ENCODE results near the gene ANKS1B. TPM values are rescaled to one million over a fixed set of nuclear protein-coding genes. Genes with fewer than 3 reads are reported as not detected.

The ANKS1B gene
- total RNA-seq, 2 donors from 2014 or later = 1.8 to 2.0 TPM

GRCh38 chr12:99154983-99155336, 829.8 kb downstream of the ANKS1B start:
- Mint-ChIP-seq H3K27me3 (peaks cover 3% of the 10 kb centered on the region), H3K27ac (no peak overlapping the region), H3K36me3 (ENCODE audit: low read depth) (no peaks in the 10 kb centered on the region), H3K9me3 (no peaks in the 10 kb centered on the region), H3K4me1 (no peaks in the 10 kb centered on the region), H3K4me3 (no peak overlapping the region)
- ATAC-seq (replicated peaks) = no peak

- H3K4me3 Mint-ChIP-seq = no peak overlapping the region
- H3K4me1 Mint-ChIP-seq = no peaks in the 10 kb centered on the region
- no peak for ATAC-seq (replicated peaks)
- no peaks in the 10 kb centered on the region for H3K36me3 Mint-ChIP-seq (ENCODE audit: low read depth)
- H3K27me3 Mint-ChIP-seq = peaks cover 3% of the 10 kb centered on the region
- no peaks in the 10 kb centered on the region for H3K9me3 Mint-ChIP-seq
- H3K27ac Mint-ChIP-seq = no peak overlapping the region
These were observed 830.3 kb downstream of the ANKS1B start for GRCh38 chr12:99154216-99154982.

- no peak for ATAC-seq (replicated peaks)
- no peaks in the 10 kb centered on the region for H3K36me3 Mint-ChIP-seq (ENCODE audit: low read depth)
- no peaks in the 10 kb centered on the region for H3K9me3 Mint-ChIP-seq
- no peak overlapping the region for H3K4me3 Mint-ChIP-seq
- H3K27me3 Mint-ChIP-seq = peaks cover 3% of the 10 kb centered on the region
- no peaks in the 10 kb centered on the region for H3K4me1 Mint-ChIP-seq
- no peak overlapping the region for H3K27ac Mint-ChIP-seq
These were observed 831.4 kb downstream of the ANKS1B start for GRCh38 chr12:99153293-99153692.

- Mint-ChIP-seq H3K27ac (no peak overlapping the region), H3K27me3 (peaks cover 3% of the 10 kb centered on the region), H3K4me3 (no peak overlapping the region), H3K4me1 (no peaks in the 10 kb centered on the region), H3K36me3 (ENCODE audit: low read depth) (no peaks in the 10 kb centered on the region), H3K9me3 (no peaks in the 10 kb centered on the region)
- ATAC-seq (replicated peaks) = no peak
These were observed 832.4 kb downstream of the ANKS1B start for GRCh38 chr12:99152337-99152736.

- H3K9me3 Mint-ChIP-seq = no peaks in the 10 kb centered on the region
- H3K27me3 Mint-ChIP-seq = peaks cover 3% of the 10 kb centered on the region
- no peak overlapping the region for H3K27ac Mint-ChIP-seq
- no peak overlapping the region for H3K4me3 Mint-ChIP-seq
- no peaks in the 10 kb centered on the region for H3K36me3 Mint-ChIP-seq (ENCODE audit: low read depth)
- no peaks in the 10 kb centered on the region for H3K4me1 Mint-ChIP-seq
- ATAC-seq (replicated peaks) = no peak
These were observed 833.0 kb downstream of the ANKS1B start for GRCh38 chr12:99151744-99152143.

GRCh38 chr12:99147130-99147529, 837.6 kb downstream of the ANKS1B start:
- no peak for ATAC-seq (replicated peaks)
- H3K27me3 Mint-ChIP-seq = no peaks in the 10 kb centered on the region
- no peak overlapping the region for H3K4me3 Mint-ChIP-seq
- H3K36me3 Mint-ChIP-seq (ENCODE audit: low read depth) = no peaks in the 10 kb centered on the region
- H3K27ac Mint-ChIP-seq = no peak overlapping the region
- no peaks in the 10 kb centered on the region for H3K4me1 Mint-ChIP-seq
- H3K9me3 Mint-ChIP-seq = peaks cover 11% of the 10 kb centered on the region

GRCh38 chr12:99146730-99147129, 838.0 kb downstream of the ANKS1B start:
- Mint-ChIP-seq H3K9me3 (peaks cover 15% of the 10 kb centered on the region), H3K4me1 (no peaks in the 10 kb centered on the region), H3K27me3 (no peaks in the 10 kb centered on the region), H3K27ac (no peak overlapping the region), H3K36me3 (ENCODE audit: low read depth) (no peaks in the 10 kb centered on the region), H3K4me3 (no peak overlapping the region)
- no peak for ATAC-seq (replicated peaks)

GRCh38 chr12:99146185-99146584, 838.6 kb downstream of the ANKS1B start:
- H3K27ac Mint-ChIP-seq = no peak overlapping the region
- peaks cover 16% of the 10 kb centered on the region for H3K9me3 Mint-ChIP-seq
- H3K4me1 Mint-ChIP-seq = no peaks in the 10 kb centered on the region
- no peaks in the 10 kb centered on the region for H3K36me3 Mint-ChIP-seq (ENCODE audit: low read depth)
- no peak overlapping the region for H3K4me3 Mint-ChIP-seq
- no peaks in the 10 kb centered on the region for H3K27me3 Mint-ChIP-seq
- no peak for ATAC-seq (replicated peaks)

- Mint-ChIP-seq H3K4me1 (no peaks in the 10 kb centered on the region), H3K36me3 (ENCODE audit: low read depth) (no peaks in the 10 kb centered on the region), H3K27me3 (no peaks in the 10 kb centered on the region), H3K9me3 (peaks cover 19% of the 10 kb centered on the region), H3K4me3 (no peak overlapping the region), H3K27ac (no peak overlapping the region)
- no peak for ATAC-seq (replicated peaks)
These were observed 842.1 kb downstream of the ANKS1B start for GRCh38 chr12:99142651-99143050.

GRCh38 chr12:99140017-99140720, 844.6 kb downstream of the ANKS1B start:
- Mint-ChIP-seq H3K27me3 (no peaks in the 10 kb centered on the region), H3K4me3 (no peak overlapping the region), H3K27ac (no peak overlapping the region), H3K36me3 (ENCODE audit: low read depth) (no peaks in the 10 kb centered on the region), H3K9me3 (peaks cover 17% of the 10 kb centered on the region), H3K4me1 (no peaks in the 10 kb centered on the region)
- no peak for ATAC-seq (replicated peaks)

GRCh38 chr12:99138393-99138792, 846.3 kb downstream of the ANKS1B start:
- Mint-ChIP-seq H3K4me1 (no peaks in the 10 kb centered on the region), H3K36me3 (ENCODE audit: low read depth) (no peaks in the 10 kb centered on the region), H3K4me3 (no peak overlapping the region), H3K9me3 (peaks cover 8% of the 10 kb centered on the region), H3K27me3 (no peaks in the 10 kb centered on the region), H3K27ac (no peak overlapping the region)
- ATAC-seq (replicated peaks) = no peak

GRCh38 chr12:99137124-99137855, 847.4 kb downstream of the ANKS1B start:
- Mint-ChIP-seq H3K4me1 (no peaks in the 10 kb centered on the region), H3K27ac (no peak overlapping the region), H3K27me3 (no peaks in the 10 kb centered on the region), H3K36me3 (ENCODE audit: low read depth) (no peaks in the 10 kb centered on the region), H3K4me3 (no peak overlapping the region), H3K9me3 (peaks cover 8% of the 10 kb centered on the region)
- ATAC-seq (replicated peaks) = no peak

GRCh38 chr12:99136516-99136915, 848.2 kb downstream of the ANKS1B start:
- no peaks in the 10 kb centered on the region for H3K4me1 Mint-ChIP-seq
- ATAC-seq (replicated peaks) = no peak
- no peaks in the 10 kb centered on the region for H3K36me3 Mint-ChIP-seq (ENCODE audit: low read depth)
- H3K27ac Mint-ChIP-seq = no peak overlapping the region
- no peaks in the 10 kb centered on the region for H3K27me3 Mint-ChIP-seq
- no peak overlapping the region for H3K4me3 Mint-ChIP-seq
- peaks cover 3% of the 10 kb centered on the region for H3K9me3 Mint-ChIP-seq

GRCh38 chr12:99135376-99135775, 849.4 kb downstream of the ANKS1B start:
- ATAC-seq (replicated peaks) = no peak
- Mint-ChIP-seq H3K4me3 (no peak overlapping the region), H3K36me3 (ENCODE audit: low read depth) (no peaks in the 10 kb centered on the region), H3K27me3 (no peaks in the 10 kb centered on the region), H3K4me1 (no peaks in the 10 kb centered on the region), H3K27ac (no peak overlapping the region), H3K9me3 (peaks cover 3% of the 10 kb centered on the region)

- Mint-ChIP-seq H3K27ac (no peak overlapping the region), H3K36me3 (ENCODE audit: low read depth) (no peaks in the 10 kb centered on the region), H3K9me3 (no peaks in the 10 kb centered on the region), H3K27me3 (no peaks in the 10 kb centered on the region), H3K4me3 (no peak overlapping the region), H3K4me1 (no peaks in the 10 kb centered on the region)
- ATAC-seq (replicated peaks) = no peak
These were observed 851.3 kb downstream of the ANKS1B start for GRCh38 chr12:99133401-99133800.
